HCT116 (cell line): ENCODE results near the gene HMCN2. TPM values are rescaled to one million over a fixed set of nuclear protein-coding genes. Genes with fewer than 3 reads are reported as not detected.

Experiments used
- ATAC-seq: fragments of 200-7000 bp; cut with Tn5 transposase; 2 replicates; pipeline ENCODE4 v1.9.1; 2020; ENCODE audit warnings: mild to moderate bottlenecking, moderate library complexity
- BruUV-seq: library from RNA; stranded (reverse); fragments of 400-500 nt; replicated peaks from 2 replicates; lab custom pipeline; 2021; lab: Mats Ljungman, UMichigan
- CTCF ChIA-PET: fragments of 300-600 bp; sonication (Branson Sonifier 250); formaldehyde crosslinking; loops from one replicate; lab custom pipeline; 2021; ENCODE audit warnings: antibody characterized with exemption; lab: Charles Lee
- POLR2A ChIA-PET: fragments of 300-600, 350-600 bp; sonication (Branson Sonifier 250); formaldehyde crosslinking; loops from one replicate; lab custom pipeline; 2021; ENCODE audit warnings: antibody characterized with exemption; lab: Charles Lee
- RAD21 ChIA-PET, 2 experiments: fragments of 300-600 bp; sonication (Branson Sonifier 250); formaldehyde crosslinking; loops; one replicate each; lab custom pipeline; 2023; ENCODE audit warnings: low total read pairs in 2 of 2; ENCODE audit not compliant: uncharacterized antibody in 2 of 2, unreplicated experiment in 2 of 2, low non-redundant PET in 1 of 2; lab: Charles Lee
- DNase-seq: peaks from one replicate; pipeline ENCODE4 v3.0.0-alpha.2; 2010; ENCODE audit warnings: low read depth, low spot score
- H2AFZ ChIP-seq: fragments of 200-600 bp; shearing (Covaris generic), sonication (generic); 2 replicates; pipeline ENCODE4 v1.6.1; 2017; ENCODE audit warnings: low read depth, mixed run types, mixed read lengths, antibody characterized with exemption, low read length; ENCODE audit not compliant: poor library complexity, severe bottlenecking
- H3K27ac ChIP-seq: 2 replicates; pipeline ENCODE4 v1.5.1; 2012; ENCODE audit warnings: low read depth, low read length
- H3K27me3 ChIP-seq: fragments of 200-600 bp; sonication (generic); 2 replicates; pipeline ENCODE4 v1.6.1; 2016; ENCODE audit warnings: mixed run types, low read length, mixed read lengths; ENCODE audit not compliant: insufficient read depth
- H3K36me3 ChIP-seq, 2 experiments: fragments of 200-500 bp in 1 of 2; fragments of 200-600 bp in 1 of 2; sonication (Bioruptor generic) in 1 of 2; sonication (generic) in 1 of 2; 2 replicates each; pipeline versions ENCODE4 v1.5.1 to v1.6.1; 2014 to 2016; ENCODE audit warnings: low read length in 2 of 2, inconsistent platforms in 1 of 2, mixed read lengths in 1 of 2, mixed run types in 1 of 2; ENCODE audit not compliant: insufficient read depth in 2 of 2, control insufficient read depth in 1 of 2
- H3K4me1 ChIP-seq, 2 experiments: fragments of 200-600 bp in 1 of 2; sonication (generic) in 1 of 2; 2 replicates each; pipeline versions ENCODE4 v1.5.1 to v1.6.1; 2012 to 2017; ENCODE audit warnings: low read length in 2 of 2, inconsistent platforms in 1 of 2, mild to moderate bottlenecking in 1 of 2, mixed read lengths in 1 of 2, mixed run types in 1 of 2, moderate library complexity in 1 of 2; ENCODE audit not compliant: insufficient read depth in 2 of 2, control insufficient read depth in 1 of 2
- H3K4me2 ChIP-seq: fragments of 200-600 bp; sonication (generic); 2 replicates; pipeline ENCODE4 v1.6.1; 2017; ENCODE audit warnings: mixed run types, low read length, mixed read lengths
- H3K4me3 ChIP-seq, 2 experiments: fragments of 200-600 bp in 1 of 2; sonication (generic) in 1 of 2; replicated peaks in 1 of 2; 2 replicates each; pipeline ENCODE4 v1.5.1; 2011 to 2016; ENCODE audit warnings: low read length in 2 of 2, control low read depth in 1 of 2, low read depth in 1 of 2, mild to moderate bottlenecking in 1 of 2, mixed read lengths in 1 of 2, mixed run types in 1 of 2
- H3K79me2 ChIP-seq: fragments of 200-600 bp; sonication (generic); 2 replicates; pipeline ENCODE4 v1.6.1; 2017; ENCODE audit warnings: mild to moderate bottlenecking, mixed run types, low read length, moderate library complexity, mixed read lengths; ENCODE audit not compliant: insufficient read depth
- H3K9ac ChIP-seq: fragments of 200-600 bp; sonication (generic); 2 replicates; pipeline ENCODE4 v1.6.1; 2016; ENCODE audit warnings: low read length, mixed read lengths
- H3K9me2 ChIP-seq: fragments of 200-600 bp; sonication (generic), shearing (Covaris generic); 2 replicates; pipeline ENCODE4 v1.6.1; 2017; ENCODE audit warnings: mixed run types, mild to moderate bottlenecking, moderate library complexity; ENCODE audit not compliant: insufficient read depth
- H3K9me3 ChIP-seq, 2 experiments: fragments of 200-500 bp in 1 of 2; fragments of 200-600 bp in 1 of 2; sonication (Bioruptor generic) in 1 of 2; sonication (generic) in 1 of 2; 2 replicates each; pipeline ENCODE4 v1.6.1; 2014 to 2017; ENCODE audit warnings: low read length in 2 of 2, mixed read lengths in 2 of 2, inconsistent platforms in 1 of 2, low read depth in 1 of 2, mild to moderate bottlenecking in 1 of 2, mixed run types in 1 of 2, moderate library complexity in 1 of 2; ENCODE audit not compliant: control insufficient read depth in 1 of 2, insufficient read depth in 1 of 2
- H4K20me1 ChIP-seq: fragments of 200-600 bp; sonication (generic), shearing (Covaris generic); 2 replicates; pipeline ENCODE4 v1.6.1; 2017; ENCODE audit warnings: mixed run types, mild to moderate bottlenecking, moderate library complexity; ENCODE audit not compliant: insufficient read depth
- FOSL1 ChIP-seq: IDR thresholded peaks from 2 replicates; pipeline ENCODE4 v1.6.1; 2012; ENCODE audit warnings: low read depth
- MAX ChIP-seq: IDR thresholded peaks from 2 replicates; pipeline ENCODE4 v1.6.1; 2012
- POLR2AphosphoS5 ChIP-seq: IDR thresholded peaks from 2 replicates; pipeline ENCODE4 v1.6.1; 2011; ENCODE audit warnings: mild to moderate bottlenecking, low read depth, low read length, moderate library complexity
- REST ChIP-seq: IDR thresholded peaks from 2 replicates; pipeline ENCODE4 v1.6.1; 2012; ENCODE audit warnings: low read depth
- SRF ChIP-seq: IDR thresholded peaks from 2 replicates; pipeline ENCODE4 v1.6.1; 2012; ENCODE audit warnings: low read depth
- ZNF274 ChIP-seq: fragments of 200-500 bp; sonication (Bioruptor generic); IDR thresholded peaks from 2 replicates; pipeline ENCODE4 v1.6.1; 2014; ENCODE audit warnings: mild to moderate bottlenecking, low read depth, low read length, inconsistent platforms
- intact Hi-C: fragments of 100-400 bp; cut with micrococcal nuclease; formaldehyde crosslinking; loops from 2 replicates; pipeline ENCODE4 v1.10.0; 2022
- total RNA-seq: library from RNA; stranded (reverse); gene quantifications from one replicate; pipeline ENCODE4 v1.2.1, GENCODE V29; 2021; ENCODE audit not compliant: unreplicated experiment

The HMCN2 gene
- total RNA-seq, 1 experiment from 2014 or later, result 0.22 TPM

- TF ChIP-seq POLR2AphosphoS5 (no peak), MAX (no peak), SRF (no peak), REST (no peak)
Observed at GRCh38 chr9:130294664-130295063, 29.1 kb downstream of the HMCN2 start (continued).

DNA sequence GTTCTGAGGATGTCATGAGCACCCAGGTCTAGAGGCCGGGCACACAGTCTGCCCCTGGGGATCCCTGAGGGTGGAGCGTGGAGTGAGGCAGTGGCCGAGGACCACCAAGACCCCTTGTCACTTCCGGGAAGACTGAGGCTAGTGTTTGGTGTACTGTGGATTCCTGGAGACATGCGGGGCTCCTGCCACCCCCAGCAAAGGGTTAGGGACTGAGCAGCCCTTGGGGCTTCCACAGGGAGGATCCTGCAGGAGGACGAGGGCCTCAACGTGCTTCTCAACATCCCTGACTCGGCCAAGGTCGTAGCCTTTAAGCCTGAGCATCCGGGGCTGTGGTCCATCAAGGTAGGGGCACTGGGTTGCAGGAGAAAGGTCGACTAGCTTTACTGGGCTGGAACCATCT, 29.9 kb downstream of the HMCN2 start:
- no peak for TF ChIP-seq ZNF274
- no peak for TF ChIP-seq FOSL1
- H3K4me3 ChIP-seq, result no peak overlapping the region
- ATAC-seq (no peak), DNase-seq (no peak)
- no peaks in the 10 kb centered on the region for H3K9me3 ChIP-seq
- H3K27me3 ChIP-seq, result peaks cover 56% of the 10 kb centered on the region
- no peaks in the 10 kb centered on the region for H3K4me1 ChIP-seq
- H3K9me2 ChIP-seq, result no peaks in the 10 kb centered on the region
- CTCF ChIA-PET, result no interaction called here
- POLR2A ChIA-PET, result no interaction called here
- H4K20me1 ChIP-seq, result no peaks in the 10 kb centered on the region
- RAD21 ChIA-PET, result no interaction called here
- H3K4me2 ChIP-seq, result no peak overlapping the region
- no peak overlapping the region for H3K9ac ChIP-seq
- BruUV-seq, result no TSS peak
- no peak overlapping the region for H3K27ac ChIP-seq
- H2AFZ ChIP-seq, result no peak overlapping the region
- no peaks in the 10 kb centered on the region for H3K36me3 ChIP-seq
- H3K79me2 ChIP-seq, result no peaks in the 10 kb centered on the region
- intact Hi-C loops, result no loop called here
